Tibial nerve (tissue), 4 donors: ENCODE data around the gene TMEM140. TPM values are rescaled to one million over a fixed set of nuclear protein-coding genes. Genes with fewer than 3 reads are reported as not detected.

Source experiments
- DNase-seq, 2 donors: peaks; one replicate each; pipeline ENCODE4 v3.0.0-alpha.2; 2019; ENCODE audit warnings: low spot score in 2 of 2
- H3K27ac ChIP-seq, 4 donors: fragments of 200-600 bp; sonication (generic) in 3 of 4; one replicate each; pipeline ENCODE4 v1.5.1; 2017 to 2019; ENCODE audit warnings: mild to moderate bottlenecking in 1 of 4
- H3K27me3 ChIP-seq, 2 donors: fragments of 200-600 bp; sonication (generic) in 1 of 2; one replicate each; pipeline versions ENCODE4 v1.5.1 to v1.6.0; 2017 to 2019
- H3K36me3 ChIP-seq, 3 donors: fragments of 200-600 bp; sonication (generic); one replicate each; pipeline ENCODE4 v1.5.1; 2018 to 2019
- H3K4me1 ChIP-seq, 4 donors: fragments of 200-600 bp; sonication (generic) in 3 of 4; one replicate each; pipeline ENCODE4 v1.5.1; 2017 to 2019
- H3K4me3 ChIP-seq, 4 donors: fragments of 200-600 bp; sonication (generic) in 3 of 4; one replicate each; pipeline ENCODE4 v1.5.1; 2017 to 2019; ENCODE audit warnings: mild to moderate bottlenecking in 1 of 4, moderate library complexity in 1 of 4
- H3K9me3 ChIP-seq, 4 donors: fragments of 200-600 bp; sonication (generic) in 3 of 4; one replicate each; pipeline ENCODE4 v1.5.1; 2017 to 2019
- CTCF ChIP-seq, 5 experiments: fragments of 200-600 bp in 3 of 5; fragments of 450-650 bp in 2 of 5; sonication (generic) in 3 of 5; IDR thresholded peaks; one replicate each; pipeline ENCODE4 v1.5.1; 2016 to 2019; ENCODE audit warnings: antibody characterized with exemption in 5 of 5, mild to moderate bottlenecking in 3 of 5, moderate library complexity in 2 of 5
- EP300 ChIP-seq, 2 donors: sonication (generic); formaldehyde crosslinking; IDR thresholded peaks; one replicate each; pipeline ENCODE4 v1.6.1; 2017; ENCODE audit warnings: antibody characterized with exemption in 2 of 2, mild to moderate bottlenecking in 1 of 2
- POLR2A ChIP-seq, 2 donors: fragments of 450-650 bp; IDR thresholded peaks; one replicate each; pipeline ENCODE4 v1.6.1; 2017; ENCODE audit warnings: antibody characterized with exemption in 2 of 2, mild to moderate bottlenecking in 2 of 2, moderate library complexity in 2 of 2
- WGBS, 2 donors: methylation state at CpG; one replicate each; pipeline ENCODE4 v1.1.5; 2018; 5-methylcytosine and 5-hydroxymethylcytosine counted together
- total RNA-seq, 4 donors: library from RNA; depleted of rRNA; stranded (reverse); fragments of >200 nt; gene quantifications; one replicate each; pipeline ENCODE4 v1.1.0, GENCODE V29; 2016

TMEM140 gene
- total RNA-seq, 4 donors from 2014 or later = 20.5 to 46.9 (median 32.5) TPM

GRCh38 chr7:135150072-135150782 lies 2.4 kb downstream of the TMEM140 start:
- Histone ChIP-seq H3K9me3 (peaks cover 0 to 21% (median 0%) of the 10 kb centered on the region in 4 donors), H3K27me3 (no peaks in the 10 kb centered on the region), H3K4me1 (peaks cover 0 to 40% (median 23%) of the 10 kb centered on the region in 4 donors), H3K4me3 (peak overlapping the region in 2 of 4 donors; percentile 50 to 54), H3K27ac (peak overlapping the region; percentile 88 to 98 (median 96)), H3K36me3 (peaks cover 0 to 16% (median 0%) of the 10 kb centered on the region in 3 donors)
- 40 to 46% methylated on average over 8 of the region's 8 CpGs for WGBS, 2 donors
- DNase-seq = no peak
- TF ChIP-seq CTCF (IDR thresholded peaks at IDR 0.05) (no peak), EP300 (IDR thresholded peaks at IDR 0.05) (peak in 1 of 2 donors; percentile 26)

GRCh38 chr7:135151132-135151531 lies 3.3 kb downstream of the TMEM140 start:
- DNase-seq = no peak
- Histone ChIP-seq H3K4me3 (no peak overlapping the region), H3K36me3 (peaks cover 0 to 24% (median 0%) of the 10 kb centered on the region in 3 donors), H3K27me3 (no peaks in the 10 kb centered on the region), H3K9me3 (peaks cover 0 to 30% (median under 1%) of the 10 kb centered on the region in 4 donors), H3K27ac (peak overlapping the region in 3 of 4 donors; percentile 25 to 98 (median 98)), H3K4me1 (peaks cover 0 to 40% (median 23%) of the 10 kb centered on the region in 4 donors)
- TF ChIP-seq POLR2A (IDR thresholded peaks at IDR 0.05) (no peak), EP300 (IDR thresholded peaks at IDR 0.05) (no peak), CTCF (IDR thresholded peaks at IDR 0.05) (no peak)
- 86 to 98% methylated on average over 2 of the region's 2 CpGs for WGBS, 2 donors

GRCh38 chr7:135151533-135151932 lies 3.7 kb downstream of the TMEM140 start:
- Histone ChIP-seq H3K9me3 (peaks cover 0 to 33% (median 2%) of the 10 kb centered on the region in 4 donors), H3K27ac (peak overlapping the region in 3 of 4 donors; percentile 25 to 98 (median 98)), H3K4me3 (no peak overlapping the region), H3K36me3 (peaks cover 0 to 27% (median 0%) of the 10 kb centered on the region in 3 donors), H3K4me1 (peaks cover 0 to 36% (median 22%) of the 10 kb centered on the region in 4 donors), H3K27me3 (no peaks in the 10 kb centered on the region)
- TF ChIP-seq POLR2A (IDR thresholded peaks at IDR 0.05) (no peak), EP300 (IDR thresholded peaks at IDR 0.05) (peak in 1 of 2 donors; percentile 51)
- WGBS, 2 donors = 76 to 87% methylated on average over 6 of the region's 6 CpGs
- DNase-seq = no peak

GRCh38 chr7:135152442-135152841 lies 4.6 kb downstream of the TMEM140 start:
- peaks cover 0 to 37% (median 2%) of the 10 kb centered on the region in 4 donors for H3K9me3 ChIP-seq
- 95 to 100% methylated on average over 1 of the region's 1 CpG for WGBS, 2 donors
- peaks cover 0 to 36% (median 0%) of the 10 kb centered on the region in 3 donors for H3K36me3 ChIP-seq
- H3K4me1 ChIP-seq = peaks cover 0 to 30% (median 20%) of the 10 kb centered on the region in 4 donors
- TF ChIP-seq CTCF (IDR thresholded peaks at IDR 0.05) = no peak
- TF ChIP-seq POLR2A (IDR thresholded peaks at IDR 0.05) = no peak
- no peak for TF ChIP-seq EP300 (IDR thresholded peaks at IDR 0.05)
- peak overlapping the region in 1 of 4 donors; percentile 98 for H3K27ac ChIP-seq
- H3K4me3 ChIP-seq = no peak overlapping the region
- no peaks in the 10 kb centered on the region for H3K27me3 ChIP-seq
- no peak for DNase-seq

- Histone ChIP-seq H3K27ac (no peak overlapping the region), H3K4me1 (peaks cover 0 to 46% (median 21%) of the 10 kb centered on the region in 4 donors), H3K4me3 (no peak overlapping the region), H3K9me3 (peaks cover 0 to 37% (median 2%) of the 10 kb centered on the region in 4 donors), H3K36me3 (peaks cover 0 to 48% (median 0%) of the 10 kb centered on the region in 3 donors), H3K27me3 (no peaks in the 10 kb centered on the region)
- DNase-seq = no peak
- 92% methylated on average over 1 of the region's 1 CpG for WGBS, 2 donors
- TF ChIP-seq CTCF (IDR thresholded peaks at IDR 0.05) = no peak
- TF ChIP-seq EP300 (IDR thresholded peaks at IDR 0.05) = no peak
Measured at GRCh38 chr7:135154734-135155133, 6.9 kb downstream of the TMEM140 start.
